Measurements from ENCODE around the gene ARSB. TPM values are rescaled to one million over a fixed set of nuclear protein-coding genes. Genes with fewer than 3 reads are reported as not detected.

ARSB gene
- total RNA-seq, 2 experiments from 2014 or later = 7.0 to 7.1 TPM

- peaks cover 25% of the 10 kb centered on the region for H3K27me3 Mint-ChIP-seq (ENCODE audit: low read depth)
- no peaks in the 10 kb centered on the region for H3K4me1 Mint-ChIP-seq (ENCODE audit: low read depth)
- intact Hi-C loops (cut with micrococcal nuclease) = no loop called here
- DNase-seq = no peak
- CTCF ChIA-PET = interaction anchor here (0.8 to 2.2 kb wide), 2 partner anchors 10 to 128 kb away, joined by 3 to 12 read pairs; no protein-coding TSS in a partner anchor
- no peak overlapping the region for H3K4me3 Mint-ChIP-seq
- H3K27ac Mint-ChIP-seq = no peak overlapping the region
- H3K36me3 Mint-ChIP-seq (ENCODE audit: low read depth) = peaks cover 3% of the 10 kb centered on the region
- peaks cover 7% of the 10 kb centered on the region for H3K9me3 Mint-ChIP-seq
Measured at GRCh38 chr5:79014631-79015030, 29.5 kb upstream of the ARSB start.

- Mint-ChIP-seq H3K4me1 (ENCODE audit: low read depth) (no peaks in the 10 kb centered on the region), H3K27ac (no peak overlapping the region), H3K36me3 (ENCODE audit: low read depth) (peaks cover 3% of the 10 kb centered on the region), H3K9me3 (peaks cover 7% of the 10 kb centered on the region), H3K4me3 (no peak overlapping the region), H3K27me3 (ENCODE audit: low read depth) (peaks cover 16% of the 10 kb centered on the region)
- DNase-seq = no peak
- intact Hi-C loops (cut with micrococcal nuclease) = no loop called here
- CTCF ChIA-PET = interaction anchor here (1.0 to 4.1 kb wide), 2 partner anchors 9 to 13 kb away, joined by 3 to 22 read pairs; no protein-coding TSS in a partner anchor
Measured at GRCh38 chr5:79011869-79012268, 26.8 kb upstream of the ARSB start.

DNA sequence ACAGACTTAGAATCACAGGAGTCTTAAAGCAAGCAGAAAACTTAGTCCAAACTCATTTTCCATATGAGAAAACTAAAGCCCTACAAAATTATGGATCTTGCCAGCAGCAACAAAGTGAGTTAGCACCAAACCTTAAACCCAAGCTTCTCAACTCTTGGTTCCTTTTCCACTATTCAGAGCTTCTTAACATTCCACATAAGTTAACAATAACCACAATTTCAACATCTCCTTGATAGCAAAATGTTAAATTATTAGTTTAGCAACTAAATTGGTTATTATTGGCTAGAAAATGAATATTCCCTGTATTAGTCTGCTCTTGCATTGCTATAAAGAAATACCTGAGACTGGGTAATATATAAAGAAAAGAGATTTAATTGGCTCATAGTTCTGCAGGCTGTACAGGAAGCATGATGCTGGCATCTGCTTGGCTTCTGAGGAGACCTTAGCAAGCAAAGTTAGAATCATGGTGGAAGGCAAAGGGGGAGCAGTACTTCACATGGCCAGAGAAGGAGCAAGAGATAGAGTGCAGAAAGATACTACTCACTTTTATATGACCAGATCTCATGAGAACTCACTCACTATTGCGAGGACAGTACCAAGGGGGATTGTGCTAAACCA lies 26.2 kb upstream of the ARSB start:
- intact Hi-C loops (cut with micrococcal nuclease) = no loop called here
- H3K27me3 Mint-ChIP-seq (ENCODE audit: low read depth) = peaks cover 14% of the 10 kb centered on the region
- H3K4me1 Mint-ChIP-seq (ENCODE audit: low read depth) = no peaks in the 10 kb centered on the region
- H3K4me3 Mint-ChIP-seq = no peak overlapping the region
- DNase-seq = no peak
- CTCF ChIA-PET = interaction anchor here (1.0 to 4.1 kb wide), 2 partner anchors 10 to 13 kb away, joined by 3 to 22 read pairs; no protein-coding TSS in a partner anchor
- H3K36me3 Mint-ChIP-seq (ENCODE audit: low read depth) = peaks cover 3% of the 10 kb centered on the region
- peaks cover 7% of the 10 kb centered on the region for H3K9me3 Mint-ChIP-seq
- H3K27ac Mint-ChIP-seq = no peak overlapping the region

GRCh38 chr5:79008362-79008761 lies 23.3 kb upstream of the ARSB start:
- CTCF ChIA-PET = interaction anchor here (0.5 to 4.1 kb wide), 2 partner anchors 13 to 72 kb away, joined by 3 to 22 read pairs; no protein-coding TSS in a partner anchor
- Mint-ChIP-seq H3K4me1 (ENCODE audit: low read depth) (no peaks in the 10 kb centered on the region), H3K27me3 (ENCODE audit: low read depth) (peaks cover 9% of the 10 kb centered on the region), H3K36me3 (ENCODE audit: low read depth) (peaks cover 3% of the 10 kb centered on the region), H3K9me3 (peaks cover 7% of the 10 kb centered on the region), H3K27ac (no peak overlapping the region), H3K4me3 (no peak overlapping the region)
- intact Hi-C loops (cut with micrococcal nuclease) = no loop called here
- DNase-seq = no peak

DNA sequence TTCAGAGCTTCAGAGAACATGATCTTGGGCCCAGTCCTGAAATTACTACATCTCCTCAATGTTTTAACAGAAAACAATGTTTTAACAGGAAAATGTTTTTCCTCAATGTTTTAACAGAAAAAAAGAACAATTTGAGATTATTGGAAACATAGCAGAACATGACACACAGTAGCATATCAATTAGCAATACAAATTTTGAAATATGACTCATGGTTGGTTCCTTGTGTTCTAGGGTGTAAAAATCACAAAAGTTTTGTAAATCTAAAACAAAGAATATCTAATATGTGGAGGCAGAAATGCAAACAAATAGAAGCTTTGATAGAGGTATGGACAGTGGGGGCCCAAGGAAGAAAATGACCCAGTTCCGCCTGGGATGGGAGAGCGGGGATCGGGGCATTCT lies 22.8 kb upstream of the ARSB start:
- Mint-ChIP-seq H3K9me3 (peaks cover 2% of the 10 kb centered on the region), H3K27ac (no peak overlapping the region), H3K27me3 (ENCODE audit: low read depth) (peaks cover 12% of the 10 kb centered on the region), H3K36me3 (ENCODE audit: low read depth) (no peaks in the 10 kb centered on the region), H3K4me1 (ENCODE audit: low read depth) (no peaks in the 10 kb centered on the region), H3K4me3 (no peak overlapping the region)
- DNase-seq = no peak
- CTCF ChIA-PET = no interaction called here
- intact Hi-C loops (cut with micrococcal nuclease) = no loop called here

GRCh38 chr5:79005936-79006631 lies 21.0 kb upstream of the ARSB start:
- H3K36me3 Mint-ChIP-seq (ENCODE audit: low read depth) = no peaks in the 10 kb centered on the region
- no peak overlapping the region for H3K4me3 Mint-ChIP-seq
- no peaks in the 10 kb centered on the region for H3K4me1 Mint-ChIP-seq (ENCODE audit: low read depth)
- intact Hi-C loops (cut with micrococcal nuclease) = no loop called here
- peaks cover 12% of the 10 kb centered on the region for H3K27me3 Mint-ChIP-seq (ENCODE audit: low read depth)
- CTCF ChIA-PET = interaction anchor here (1.4 kb wide), 1 partner anchor 15 kb away, joined by 5 read pairs; no protein-coding TSS in a partner anchor
- H3K27ac Mint-ChIP-seq = no peak overlapping the region
- H3K9me3 Mint-ChIP-seq = no peaks in the 10 kb centered on the region
- no peak for DNase-seq

GRCh38 chr5:79005151-79005550 lies 20.0 kb upstream of the ARSB start:
- no peak for DNase-seq
- Mint-ChIP-seq H3K27me3 (ENCODE audit: low read depth) (peaks cover 12% of the 10 kb centered on the region), H3K9me3 (no peaks in the 10 kb centered on the region), H3K36me3 (ENCODE audit: low read depth) (no peaks in the 10 kb centered on the region), H3K4me1 (ENCODE audit: low read depth) (no peaks in the 10 kb centered on the region), H3K4me3 (no peak overlapping the region), H3K27ac (no peak overlapping the region)
- CTCF ChIA-PET = no interaction called here
- intact Hi-C loops (cut with micrococcal nuclease) = no loop called here

GRCh38 chr5:79002374-79002773 lies 17.3 kb upstream of the ARSB start:
- no peak for DNase-seq
- H3K4me3 Mint-ChIP-seq = no peak overlapping the region
- CTCF ChIA-PET = no interaction called here
- H3K27ac Mint-ChIP-seq = no peak overlapping the region
- peaks cover 11% of the 10 kb centered on the region for H3K27me3 Mint-ChIP-seq (ENCODE audit: low read depth)
- H3K36me3 Mint-ChIP-seq (ENCODE audit: low read depth) = no peaks in the 10 kb centered on the region
- H3K4me1 Mint-ChIP-seq (ENCODE audit: low read depth) = no peaks in the 10 kb centered on the region
- intact Hi-C loops (cut with micrococcal nuclease) = no loop called here
- no peaks in the 10 kb centered on the region for H3K9me3 Mint-ChIP-seq

- CTCF ChIA-PET = interaction anchor here (0.7 kb wide), 1 partner anchor 24 kb away, joined by 3 read pairs; no protein-coding TSS in a partner anchor
- no peaks in the 10 kb centered on the region for H3K4me1 Mint-ChIP-seq (ENCODE audit: low read depth)
- peaks cover 11% of the 10 kb centered on the region for H3K27me3 Mint-ChIP-seq (ENCODE audit: low read depth)
- H3K4me3 Mint-ChIP-seq = no peak overlapping the region
- H3K9me3 Mint-ChIP-seq = no peaks in the 10 kb centered on the region
- H3K27ac Mint-ChIP-seq = no peak overlapping the region
- DNase-seq = no peak
- H3K36me3 Mint-ChIP-seq (ENCODE audit: low read depth) = no peaks in the 10 kb centered on the region
- intact Hi-C loops (cut with micrococcal nuclease) = no loop called here
Measured at GRCh38 chr5:79001471-79001870, 16.4 kb upstream of the ARSB start.

GRCh38 chr5:78997090-78997489 lies 12.0 kb upstream of the ARSB start:
- H3K4me1 Mint-ChIP-seq (ENCODE audit: low read depth) = peaks cover 11% of the 10 kb centered on the region
- CTCF ChIA-PET = no interaction called here
- no peak overlapping the region for H3K27ac Mint-ChIP-seq
- H3K27me3 Mint-ChIP-seq (ENCODE audit: low read depth) = no peaks in the 10 kb centered on the region
- DNase-seq = no peak
- H3K4me3 Mint-ChIP-seq = no peak overlapping the region
- H3K9me3 Mint-ChIP-seq = no peaks in the 10 kb centered on the region
- intact Hi-C loops (cut with micrococcal nuclease) = no loop called here
- H3K36me3 Mint-ChIP-seq (ENCODE audit: low read depth) = no peaks in the 10 kb centered on the region

- Mint-ChIP-seq H3K27ac (no peak overlapping the region), H3K4me1 (ENCODE audit: low read depth) (peaks cover 11% of the 10 kb centered on the region), H3K4me3 (no peak overlapping the region), H3K27me3 (ENCODE audit: low read depth) (no peaks in the 10 kb centered on the region), H3K9me3 (no peaks in the 10 kb centered on the region), H3K36me3 (ENCODE audit: low read depth) (no peaks in the 10 kb centered on the region)
- DNase-seq = no peak
- intact Hi-C loops (cut with micrococcal nuclease) = no loop called here
- CTCF ChIA-PET = interaction anchor here (1.3 kb wide), 1 partner anchor 25 kb away, joined by 3 read pairs; no protein-coding TSS in a partner anchor
Measured at GRCh38 chr5:78995521-78996007, 10.5 kb upstream of the ARSB start.

GRCh38 chr5:78993165-78993564 lies 8.1 kb upstream of the ARSB start:
- DNase-seq = no peak
- Mint-ChIP-seq H3K4me1 (ENCODE audit: low read depth) (peaks cover 11% of the 10 kb centered on the region), H3K27ac (no peak overlapping the region), H3K27me3 (ENCODE audit: low read depth) (no peaks in the 10 kb centered on the region), H3K4me3 (no peak overlapping the region), H3K9me3 (no peaks in the 10 kb centered on the region), H3K36me3 (ENCODE audit: low read depth) (no peaks in the 10 kb centered on the region)
- CTCF ChIA-PET = no interaction called here
- intact Hi-C loops (cut with micrococcal nuclease) = no loop called here
